Panc1 (cell line): ENCODE results near the gene ME1. TPM values are rescaled to one million over a fixed set of nuclear protein-coding genes. Genes with fewer than 3 reads are reported as not detected.

Source experiments
- ATAC-seq: fragments of 200-7000 bp; cut with Tn5 transposase; 2 replicates; pipeline ENCODE4 v1.9.1; 2020; ENCODE audit warnings: mild to moderate bottlenecking, moderate library complexity
- BruUV-seq: library from RNA; stranded (reverse); fragments of 400-500 nt; replicated peaks from 2 replicates; lab custom pipeline; 2021; lab: Mats Ljungman, UMichigan
- CTCF ChIA-PET: fragments of 300-600 bp; sonication (Branson Sonifier 250); formaldehyde crosslinking; loops from one replicate; lab custom pipeline; 2022; ENCODE audit warnings: antibody characterized with exemption; lab: Charles Lee
- POLR2A ChIA-PET: fragments of 300-600 bp; sonication (Branson Sonifier 250); formaldehyde crosslinking; loops from one replicate; lab custom pipeline; 2022; ENCODE audit warnings: antibody characterized with exemption; lab: Charles Lee
- DNase-seq: peaks from one replicate; pipeline ENCODE4 v3.0.0-alpha.2; 2010; ENCODE audit warnings: low read depth, low spot score
- H3K27ac ChIP-seq: 2 replicates; pipeline ENCODE4 v1.5.1; 2011; ENCODE audit warnings: mild to moderate bottlenecking, low read length, inconsistent platforms
- H3K27me3 ChIP-seq: fragments of 200-500 bp; sonication (Bioruptor generic); 2 replicates; pipeline ENCODE4 v1.6.0; 2014; ENCODE audit warnings: low read length, inconsistent platforms; ENCODE audit not compliant: control insufficient read depth, insufficient read depth
- H3K36me3 ChIP-seq: fragments of 200-500 bp; sonication (Bioruptor generic); 2 replicates; pipeline ENCODE4 v1.5.1; 2014; ENCODE audit warnings: inconsistent platforms, mild to moderate bottlenecking, low read length, moderate library complexity; ENCODE audit not compliant: control insufficient read depth, insufficient read depth
- H3K4me1 ChIP-seq: 2 replicates; pipeline ENCODE4 v1.5.1; 2011; ENCODE audit warnings: inconsistent platforms, mild to moderate bottlenecking, low read length, moderate library complexity; ENCODE audit not compliant: control insufficient read depth, insufficient read depth
- H3K4me3 ChIP-seq, 2 experiments: 2 replicates each; pipeline ENCODE4 v1.5.1; 2011 to 2012; ENCODE audit warnings: low read depth in 2 of 2, low read length in 2 of 2, mild to moderate bottlenecking in 2 of 2, inconsistent platforms in 1 of 2, moderate library complexity in 1 of 2
- H3K9me3 ChIP-seq: fragments of 200-500 bp; sonication (Bioruptor generic); 2 replicates; pipeline ENCODE4 v1.5.1; 2014; ENCODE audit warnings: low read depth, mild to moderate bottlenecking, inconsistent platforms, low read length, moderate library complexity; ENCODE audit not compliant: control insufficient read depth, insufficient read depth
- POLR2AphosphoS5 ChIP-seq: IDR thresholded peaks from 2 replicates; pipeline ENCODE4 v1.6.1; 2012; ENCODE audit warnings: mild to moderate bottlenecking, low read depth, low read length, moderate library complexity
- SIN3A ChIP-seq: IDR thresholded peaks from 2 replicates; pipeline ENCODE4 v1.6.1; 2012; ENCODE audit warnings: low read depth, mild to moderate bottlenecking, low read length, moderate library complexity, borderline replicate concordance; ENCODE audit not compliant: insufficient read depth
- TCF7L2 ChIP-seq: IDR thresholded peaks from 2 replicates; pipeline ENCODE4 v1.6.1; 2011; ENCODE audit warnings: mild to moderate bottlenecking, low read depth, low read length, inconsistent platforms
- in situ Hi-C: cut with HindIII; loops from 2 replicates; pipeline ENCODE4 v1.10.0; 2016; ENCODE audit warnings: low sequenced_read_pairs, low pct_unique_long_range_greater_than_20kb
- intact Hi-C: fragments of 100-400 bp; cut with micrococcal nuclease; formaldehyde crosslinking; loops from one replicate; pipeline ENCODE4 v1.10.0; 2022; ENCODE audit not compliant: unreplicated experiment
- total RNA-seq: library from RNA; stranded (reverse); gene quantifications from one replicate; pipeline ENCODE4 v1.2.1, GENCODE V29; 2021; ENCODE audit not compliant: unreplicated experiment
- TF ChIP-seq, protein P1 (sequence below), 2 experiments: IDR thresholded peaks; 2 replicates each; pipeline ENCODE4 v1.6.1; 2011 to 2012; ENCODE audit warnings: low read depth in 2 of 2, control low read depth in 1 of 2, low read length in 1 of 2, mild to moderate bottlenecking in 1 of 2, moderate library complexity in 1 of 2; ENCODE audit not compliant: insufficient read depth in 1 of 2
- TF ChIP-seq, protein P2 (sequence below): fragments of 450-650 bp; IDR thresholded peaks from 2 replicates; pipeline ENCODE4 v1.5.1; 2017; ENCODE audit warnings: mild to moderate bottlenecking

Gene ME1
- total RNA-seq, 1 experiment from 2014 or later, result 19.7 TPM

DNA sequence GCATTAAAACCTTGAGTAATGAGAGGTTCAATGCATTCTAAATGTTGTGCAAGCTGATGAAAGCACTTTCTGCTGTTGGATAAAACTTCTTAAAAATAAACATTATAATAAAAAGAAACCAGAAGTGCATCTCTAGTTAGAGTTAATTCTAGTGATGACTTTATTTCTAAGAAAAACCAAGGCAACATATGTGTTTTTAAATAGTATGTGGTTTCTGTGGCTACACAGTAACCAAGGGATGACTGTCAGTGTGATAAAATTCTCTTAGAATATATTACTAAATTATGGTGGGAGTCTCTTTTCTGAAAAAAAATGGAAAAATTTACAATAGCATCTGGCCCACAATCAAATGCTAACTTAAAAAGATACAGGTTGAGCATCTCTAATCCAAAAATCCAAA, 117.0 kb downstream of the ME1 start:
- no peak overlapping the region for H3K27ac ChIP-seq
- ChIA-PET POLR2A (no interaction called here), CTCF (no interaction called here)
- no peaks in the 10 kb centered on the region for H3K27me3 ChIP-seq
- H3K4me3 ChIP-seq, result no peak overlapping the region
- H3K4me1 ChIP-seq, result no peaks in the 10 kb centered on the region
- in situ Hi-C loops, result no loop called here
- TF ChIP-seq TCF7L2 (no peak), POLR2AphosphoS5 (no peak), SIN3A (no peak)
- TF ChIP-seq, protein P1, sequence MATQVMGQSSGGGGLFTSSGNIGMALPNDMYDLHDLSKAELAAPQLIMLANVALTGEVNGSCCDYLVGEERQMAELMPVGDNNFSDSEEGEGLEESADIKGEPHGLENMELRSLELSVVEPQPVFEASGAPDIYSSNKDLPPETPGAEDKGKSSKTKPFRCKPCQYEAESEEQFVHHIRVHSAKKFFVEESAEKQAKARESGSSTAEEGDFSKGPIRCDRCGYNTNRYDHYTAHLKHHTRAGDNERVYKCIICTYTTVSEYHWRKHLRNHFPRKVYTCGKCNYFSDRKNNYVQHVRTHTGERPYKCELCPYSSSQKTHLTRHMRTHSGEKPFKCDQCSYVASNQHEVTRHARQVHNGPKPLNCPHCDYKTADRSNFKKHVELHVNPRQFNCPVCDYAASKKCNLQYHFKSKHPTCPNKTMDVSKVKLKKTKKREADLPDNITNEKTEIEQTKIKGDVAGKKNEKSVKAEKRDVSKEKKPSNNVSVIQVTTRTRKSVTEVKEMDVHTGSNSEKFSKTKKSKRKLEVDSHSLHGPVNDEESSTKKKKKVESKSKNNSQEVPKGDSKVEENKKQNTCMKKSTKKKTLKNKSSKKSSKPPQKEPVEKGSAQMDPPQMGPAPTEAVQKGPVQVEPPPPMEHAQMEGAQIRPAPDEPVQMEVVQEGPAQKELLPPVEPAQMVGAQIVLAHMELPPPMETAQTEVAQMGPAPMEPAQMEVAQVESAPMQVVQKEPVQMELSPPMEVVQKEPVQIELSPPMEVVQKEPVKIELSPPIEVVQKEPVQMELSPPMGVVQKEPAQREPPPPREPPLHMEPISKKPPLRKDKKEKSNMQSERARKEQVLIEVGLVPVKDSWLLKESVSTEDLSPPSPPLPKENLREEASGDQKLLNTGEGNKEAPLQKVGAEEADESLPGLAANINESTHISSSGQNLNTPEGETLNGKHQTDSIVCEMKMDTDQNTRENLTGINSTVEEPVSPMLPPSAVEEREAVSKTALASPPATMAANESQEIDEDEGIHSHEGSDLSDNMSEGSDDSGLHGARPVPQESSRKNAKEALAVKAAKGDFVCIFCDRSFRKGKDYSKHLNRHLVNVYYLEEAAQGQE (IDR thresholded peaks at IDR 0.05; ENCODE audit: insufficient read depth in 1 of 2, low read depth in 2 of 2, low read length in 1 of 2), result no peak
- TF ChIP-seq, protein P2, sequence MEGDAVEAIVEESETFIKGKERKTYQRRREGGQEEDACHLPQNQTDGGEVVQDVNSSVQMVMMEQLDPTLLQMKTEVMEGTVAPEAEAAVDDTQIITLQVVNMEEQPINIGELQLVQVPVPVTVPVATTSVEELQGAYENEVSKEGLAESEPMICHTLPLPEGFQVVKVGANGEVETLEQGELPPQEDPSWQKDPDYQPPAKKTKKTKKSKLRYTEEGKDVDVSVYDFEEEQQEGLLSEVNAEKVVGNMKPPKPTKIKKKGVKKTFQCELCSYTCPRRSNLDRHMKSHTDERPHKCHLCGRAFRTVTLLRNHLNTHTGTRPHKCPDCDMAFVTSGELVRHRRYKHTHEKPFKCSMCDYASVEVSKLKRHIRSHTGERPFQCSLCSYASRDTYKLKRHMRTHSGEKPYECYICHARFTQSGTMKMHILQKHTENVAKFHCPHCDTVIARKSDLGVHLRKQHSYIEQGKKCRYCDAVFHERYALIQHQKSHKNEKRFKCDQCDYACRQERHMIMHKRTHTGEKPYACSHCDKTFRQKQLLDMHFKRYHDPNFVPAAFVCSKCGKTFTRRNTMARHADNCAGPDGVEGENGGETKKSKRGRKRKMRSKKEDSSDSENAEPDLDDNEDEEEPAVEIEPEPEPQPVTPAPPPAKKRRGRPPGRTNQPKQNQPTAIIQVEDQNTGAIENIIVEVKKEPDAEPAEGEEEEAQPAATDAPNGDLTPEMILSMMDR, result no peak
- intact Hi-C loops, result no loop called here
- DNase-seq, result no peak
- no peaks in the 10 kb centered on the region for H3K36me3 ChIP-seq
- no peak for ATAC-seq
- H3K9me3 ChIP-seq, result no peaks in the 10 kb centered on the region
- no TSS peak for BruUV-seq

DNA sequence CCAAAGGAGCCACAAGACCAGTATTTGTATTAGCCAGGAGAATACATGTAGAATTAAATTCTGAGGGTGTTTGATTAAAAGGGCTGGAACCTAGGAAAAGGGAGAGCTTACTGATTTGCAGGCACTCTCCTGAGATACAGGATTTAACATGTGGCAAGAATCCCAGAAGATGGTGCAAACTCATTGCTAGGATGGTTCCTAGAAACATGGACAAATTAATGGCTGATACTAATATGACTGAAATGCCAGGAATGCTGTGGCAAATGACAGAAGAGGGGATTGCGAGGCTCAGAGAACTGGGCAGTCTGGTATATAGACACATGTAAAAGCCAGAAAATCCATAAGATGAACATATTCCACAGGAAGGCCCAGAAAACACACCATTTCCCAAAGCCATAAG, 119.6 kb downstream of the ME1 start:
- TF ChIP-seq, protein P1 (IDR thresholded peaks at IDR 0.05; ENCODE audit: insufficient read depth in 1 of 2, low read depth in 2 of 2, low read length in 1 of 2), result no peak
- TF ChIP-seq SIN3A (no peak), POLR2AphosphoS5 (no peak), TCF7L2 (no peak)
- TF ChIP-seq, protein P2, result no peak
- no peaks in the 10 kb centered on the region for H3K36me3 ChIP-seq
- intact Hi-C loops (no loop called here), in situ Hi-C loops (no loop called here)
- no TSS peak for BruUV-seq
- H3K4me1 ChIP-seq, result no peaks in the 10 kb centered on the region
- no peak overlapping the region for H3K27ac ChIP-seq
- no peaks in the 10 kb centered on the region for H3K9me3 ChIP-seq
- DNase-seq (no peak), ATAC-seq (no peak)
- H3K4me3 ChIP-seq, result no peak overlapping the region
- H3K27me3 ChIP-seq, result no peaks in the 10 kb centered on the region
- CTCF ChIA-PET, result no interaction called here
- POLR2A ChIA-PET, result no interaction called here
